ENCODE results near the gene HACD4. TPM values are rescaled to one million over a fixed set of nuclear protein-coding genes. Genes with fewer than 3 reads are reported as not detected.

Gene HACD4
- total and polyA plus RNA-seq, 2 donors (not counting 3 experiments of a cell fraction or from before 2014, with no cell fraction given), result 1.3 to 1.4 TPM

- no peaks in the 10 kb centered on the region for H3K36me3 ChIP-seq (ENCODE audit: control insufficient read depth in 2 of 2, extremely low read depth in 1 of 2, insufficient read depth in 2 of 2, low read length in 2 of 2)
- H3K79me2 ChIP-seq (ENCODE audit: control insufficient read depth, insufficient read depth, low read length), result no peaks in the 10 kb centered on the region
- no peaks in the 10 kb centered on the region for H4K20me1 ChIP-seq (replicated peaks; ENCODE audit: control insufficient read depth, extremely low read depth, insufficient read depth, low read length)
- no peak overlapping the region for H2AFZ ChIP-seq (ENCODE audit: low read depth, low read length)
- FAIRE-seq, result no peak
- DNase-seq (ENCODE audit: low read depth, low spot score), result no peak
- ChIA-PET CTCF (interaction anchor here (0.7 to 1.9 kb wide), 6 partner anchors 8 to 32 kb away, joined by 3 to 11 read pairs (median 5); no protein-coding TSS in a partner anchor), POLR2A (no interaction called here)
- no TSS peak for BruUV-seq (replicated peaks)
- no peaks in the 10 kb centered on the region for H3K9me3 ChIP-seq (replicated peaks; ENCODE audit: control insufficient read depth, insufficient read depth, low read length)
- peaks cover 2% of the 10 kb centered on the region for H3K9me1 ChIP-seq (replicated peaks; ENCODE audit: control insufficient read depth, extremely low read depth, insufficient read depth, low read length)
- H3K9ac ChIP-seq (replicated peaks; ENCODE audit: extremely low read depth, insufficient read depth, low read length), result no peak overlapping the region
- dilution Hi-C loops (cut with MboI; ENCODE audit: extremely low pct_ligation_motif_present, low sequenced_read_pairs) (no loop called here), intact Hi-C loops (cut with micrococcal nuclease) (no loop called here)
- H3K27me3 ChIP-seq (ENCODE audit: control insufficient read depth in 2 of 2, insufficient read depth in 2 of 2, low read length in 2 of 2), result peaks cover 2 to 8% of the 10 kb centered on the region in 2 experiments
- peaks cover 13% of the 10 kb centered on the region for H3K4me1 ChIP-seq (ENCODE audit: control insufficient read depth, extremely low read depth, insufficient read depth, low read length)
- no peak overlapping the region for H3K27ac ChIP-seq (ENCODE audit: insufficient read depth, low read depth, low read length)
- no peak overlapping the region for H3K4me2 ChIP-seq (ENCODE audit: insufficient read depth, low read length)
- no peak overlapping the region for H3K4me3 ChIP-seq (replicated peaks in 1 of 3; ENCODE audit: insufficient read depth in 1 of 3, low read depth in 1 of 3, low read length in 3 of 3)
- TF ChIP-seq MAX (IDR thresholded peaks at IDR 0.05; ENCODE audit: insufficient read depth, insufficient read length) (no peak), FOS (IDR thresholded peaks at IDR 0.05; ENCODE audit: borderline replicate concordance, insufficient read depth, low read length) (no peak), GATA2 (IDR thresholded peaks at IDR 0.05; ENCODE audit: insufficient read depth, insufficient read length, low read depth, low read length) (no peak), MYC (IDR thresholded peaks at IDR 0.05; ENCODE audit: low read depth, low read length) (no peak), JUN (IDR thresholded peaks at IDR 0.05; ENCODE audit: borderline replicate concordance, insufficient read depth, insufficient read length, low read depth) (no peak), POLR2AphosphoS5 (IDR thresholded peaks at IDR 0.05; ENCODE audit: insufficient read depth, low read depth, low read length) (no peak), POLR2A (IDR thresholded peaks at IDR 0.05; ENCODE audit: low read depth, low read length) (no peak), CTCF (IDR thresholded peaks at IDR 0.05; ENCODE audit: extremely low read depth in 1 of 2, insufficient read depth in 1 of 2, low read depth in 1 of 2, low read length in 2 of 2) (no peak)
Measured at GRCh38 chr9:21078702-21079101, 47.3 kb upstream of the HACD4 start.
